WTC11 (cell line): ENCODE measurements around the gene KANTR. TPM values are rescaled to one million over a fixed set of nuclear protein-coding genes. Genes with fewer than 3 reads are reported as not detected.

Experiments used
- ATAC-seq: fragments of 200-7000 bp; cut with Tn5 transposase; 2 replicates; pipeline ENCODE4 v1.10.0; 2021; ENCODE audit warnings: mild to moderate bottlenecking, moderate library complexity
- CTCF ChIA-PET: fragments of 300-600 bp; sonication (Branson Sonifier 250); formaldehyde crosslinking; loops from one replicate; lab custom pipeline; 2021; ENCODE audit warnings: antibody characterized with exemption; lab: Charles Lee
- POLR2A ChIA-PET: fragments of 350-600 bp; sonication (Branson Sonifier 250); formaldehyde crosslinking; loops from one replicate; lab custom pipeline; 2021; ENCODE audit warnings: antibody characterized with exemption; lab: Charles Lee
- DNase-seq: peaks from one replicate; pipeline ENCODE4 v3.0.0; 2021; ENCODE audit warnings: low spot score
- H3K27ac Mint-ChIP-seq: 2 replicates; pipeline ENCODE4 v1.8.0; 2021; ENCODE audit warnings: mixed read lengths
- H3K27me3 Mint-ChIP-seq: 2 replicates; pipeline ENCODE4 v1.8.0; 2021; ENCODE audit warnings: low read depth, mild to moderate bottlenecking, moderate library complexity, mixed read lengths
- H3K36me3 Mint-ChIP-seq: 2 replicates; pipeline ENCODE4 v1.8.0; 2021; ENCODE audit warnings: mixed read lengths
- H3K4me1 Mint-ChIP-seq: 2 replicates; pipeline ENCODE4 v1.8.0; 2022; ENCODE audit warnings: mixed read lengths
- H3K4me3 Mint-ChIP-seq: 2 replicates; pipeline ENCODE4 v1.8.0; 2021; ENCODE audit warnings: mild to moderate bottlenecking, moderate library complexity, mixed read lengths
- H3K9me3 Mint-ChIP-seq: 2 replicates; pipeline ENCODE4 v1.8.0; 2021; ENCODE audit warnings: mixed read lengths
- AR ChIP-seq: fragments of 250-450 bp; sonication (Bioruptor Pico); IDR thresholded peaks from 2 replicates; pipeline ENCODE4 v1.9.0; 2021; ENCODE audit warnings: mild to moderate bottlenecking
- ATF3 ChIP-seq: sonication (generic); formaldehyde crosslinking; conservative IDR thresholded peaks from 2 replicates; pipeline ENCODE4 v1.8.1; 2022; ENCODE audit warnings: mild to moderate bottlenecking, missing genetic modification reagents
- CDX4 ChIP-seq: fragments of 250-450 bp; sonication (Bioruptor Pico); IDR thresholded peaks from 2 replicates; pipeline ENCODE4 v1.9.0; 2021; ENCODE audit warnings: moderate library complexity, mild to moderate bottlenecking, inconsistent platforms, borderline replicate concordance
- CREM ChIP-seq: sonication (generic); formaldehyde crosslinking; IDR thresholded peaks from 2 replicates; pipeline ENCODE4 v1.8.1; 2022; ENCODE audit warnings: mild to moderate bottlenecking, missing genetic modification reagents, moderate library complexity
- ESRRA ChIP-seq: sonication (generic); formaldehyde crosslinking; IDR thresholded peaks from 2 replicates; pipeline ENCODE4 v1.8.1; 2022; ENCODE audit warnings: mild to moderate bottlenecking, missing genetic modification reagents, borderline replicate concordance
- FOXP1 ChIP-seq: sonication (generic); formaldehyde crosslinking; IDR thresholded peaks from 2 replicates; pipeline ENCODE4 v1.8.0; 2022; ENCODE audit warnings: missing genetic modification reagents, mild to moderate bottlenecking, moderate library complexity, borderline replicate concordance
- GTF2I ChIP-seq: fragments of 250-450 bp; sonication (Bioruptor Pico); conservative IDR thresholded peaks from 2 replicates; pipeline ENCODE4 v1.4.0; 2021; ENCODE audit warnings: mild to moderate bottlenecking
- JAZF1 ChIP-seq: fragments of 250-450 bp; sonication (Bioruptor Pico); IDR thresholded peaks from 2 replicates; pipeline ENCODE4 v1.9.0; 2021; ENCODE audit warnings: moderate library complexity, mild to moderate bottlenecking, inconsistent platforms
- JUN ChIP-seq: sonication (generic); formaldehyde crosslinking; IDR thresholded peaks from 2 replicates; pipeline ENCODE4 v1.8.0; 2023; ENCODE audit warnings: mild to moderate bottlenecking, missing genetic modification reagents
- KAT7 ChIP-seq: sonication (generic); formaldehyde crosslinking; IDR thresholded peaks from 2 replicates; pipeline ENCODE4 v1.8.1; 2023; ENCODE audit warnings: missing genetic modification reagents, mild to moderate bottlenecking, borderline replicate concordance
- MLX ChIP-seq: sonication (generic); formaldehyde crosslinking; IDR thresholded peaks from 2 replicates; pipeline ENCODE4 v1.8.1; 2023; ENCODE audit warnings: mild to moderate bottlenecking, missing genetic modification reagents, moderate library complexity
- NFE2L1 ChIP-seq: sonication (generic); formaldehyde crosslinking; IDR thresholded peaks from 2 replicates; pipeline ENCODE4 v1.8.1; 2023; ENCODE audit warnings: missing genetic modification reagents
- OVOL2 ChIP-seq: fragments of 250-450 bp; sonication (Bioruptor Pico); IDR thresholded peaks from 2 replicates; pipeline ENCODE4 v1.9.0; 2021; ENCODE audit warnings: mild to moderate bottlenecking, borderline replicate concordance
- PRDM15 ChIP-seq: sonication (generic); formaldehyde crosslinking; IDR thresholded peaks from 2 replicates; pipeline ENCODE4 v1.8.0; 2022; ENCODE audit warnings: missing genetic modification reagents
- RORB ChIP-seq: fragments of 250-450 bp; sonication (Bioruptor Pico); IDR thresholded peaks from 2 replicates; pipeline ENCODE4 v1.9.0; 2021; ENCODE audit warnings: mild to moderate bottlenecking
- TCF7 ChIP-seq: sonication (generic); formaldehyde crosslinking; IDR thresholded peaks from 2 replicates; pipeline ENCODE4 v1.8.0; 2022; ENCODE audit warnings: mild to moderate bottlenecking, low read depth, missing genetic modification reagents, moderate library complexity
- ZNF121 ChIP-seq: sonication (generic); formaldehyde crosslinking; IDR thresholded peaks from 2 replicates; pipeline ENCODE4 v1.8.0; 2023; ENCODE audit warnings: missing genetic modification reagents
- ZNF396 ChIP-seq: fragments of 250-450 bp; sonication (Bioruptor Pico); IDR thresholded peaks from 2 replicates; pipeline ENCODE4 v1.8.0; 2021; ENCODE audit warnings: mild to moderate bottlenecking, moderate library complexity, borderline replicate concordance
- ZNF416 ChIP-seq: fragments of 250-450 bp; sonication (Bioruptor Pico); IDR thresholded peaks from 2 replicates; pipeline ENCODE4 v1.9.0; 2021; ENCODE audit warnings: mild to moderate bottlenecking, inconsistent platforms
- total RNA-seq: library from RNA; stranded (reverse); gene quantifications from 3 replicates; pipeline ENCODE4 v1.2.3, GENCODE V29; 2021
- TF ChIP-seq, protein P1 (sequence below): sonication (generic); formaldehyde crosslinking; IDR thresholded peaks from 2 replicates; pipeline ENCODE4 v1.8.1; 2023; ENCODE audit warnings: mild to moderate bottlenecking, missing genetic modification reagents, moderate library complexity

Gene KANTR
- total RNA-seq, 1 experiment from 2014 or later, result 14.0 TPM

DNA sequence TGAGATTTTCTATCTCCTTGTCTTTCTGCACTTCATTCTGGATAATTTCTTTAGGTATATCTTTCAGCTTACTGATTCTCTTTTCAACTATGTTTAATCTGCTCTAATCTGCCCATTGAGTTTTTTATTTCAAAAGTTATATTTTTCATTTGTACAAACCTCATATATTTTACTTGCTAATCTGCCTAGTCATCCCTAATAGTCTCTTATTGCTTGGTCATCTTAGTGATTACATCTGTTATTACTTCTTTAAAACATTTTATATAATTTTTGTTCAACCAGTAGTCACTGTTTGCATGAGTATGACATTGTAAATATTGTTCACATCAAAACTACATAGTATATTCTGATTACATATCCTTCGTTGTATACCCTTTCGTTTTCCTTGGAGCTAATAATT, 32.4 kb downstream of the KANTR start:
- H3K4me3 Mint-ChIP-seq, result no peak overlapping the region
- no peak overlapping the region for H3K27ac Mint-ChIP-seq
- H3K27me3 Mint-ChIP-seq, result no peaks in the 10 kb centered on the region
- H3K9me3 Mint-ChIP-seq, result peaks cover 9% of the 10 kb centered on the region
- no peak for DNase-seq
- no peak for TF ChIP-seq OVOL2
- CTCF ChIA-PET, result no interaction called here
- no peak for ATAC-seq
- POLR2A ChIA-PET, result no interaction called here
- peaks cover 8% of the 10 kb centered on the region for H3K36me3 Mint-ChIP-seq
- H3K4me1 Mint-ChIP-seq, result no peaks in the 10 kb centered on the region

DNA sequence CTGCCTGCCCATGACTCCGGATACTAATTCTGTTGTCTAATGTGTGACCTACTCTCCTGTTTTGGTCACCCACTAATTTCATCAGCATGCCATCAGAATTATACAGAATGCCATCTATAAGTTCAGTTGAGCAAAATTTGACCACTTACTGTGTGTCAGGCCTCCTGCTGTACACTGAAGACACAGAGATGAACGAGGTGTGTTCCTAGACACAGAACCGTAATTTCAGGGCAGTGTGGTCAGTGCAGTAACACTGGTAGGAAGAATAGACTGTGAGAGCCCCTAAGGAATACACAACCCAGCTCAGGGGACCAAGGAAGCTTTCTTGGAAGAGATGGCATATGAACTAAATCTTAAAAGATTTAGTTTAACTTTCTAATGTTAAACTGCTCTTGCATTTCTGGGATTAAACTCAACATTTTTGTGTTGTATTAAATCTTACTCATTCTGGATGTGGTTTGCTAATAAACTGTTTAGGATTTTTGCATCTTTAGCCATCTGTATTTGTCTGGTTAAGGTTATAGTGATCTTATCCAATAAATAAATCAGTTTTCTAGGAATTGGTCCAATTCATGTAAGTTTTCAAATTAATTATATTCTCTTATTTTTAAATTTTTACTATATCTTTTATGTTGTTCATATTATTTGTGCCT, 34.3 kb downstream of the KANTR start:
- Mint-ChIP-seq H3K27me3 (no peaks in the 10 kb centered on the region), H3K4me3 (no peak overlapping the region), H3K9me3 (peaks cover 9% of the 10 kb centered on the region), H3K4me1 (no peaks in the 10 kb centered on the region), H3K36me3 (peaks cover 8% of the 10 kb centered on the region), H3K27ac (no peak overlapping the region; the same call in 1 of the 2 replicates)
- ChIA-PET CTCF (no interaction called here), POLR2A (no interaction called here)
- no peak for TF ChIP-seq ZNF416 (CRISPR knock-in tag)
- TF ChIP-seq ZNF396 (CRISPR knock-in tag), result no peak
- no peak for TF ChIP-seq TCF7
- no peak for TF ChIP-seq JUN
- no peak for TF ChIP-seq MLX (CRISPR knock-in tag)
- TF ChIP-seq RORB, result no peak
- TF ChIP-seq CREM (CRISPR knock-in tag), result no peak
- TF ChIP-seq NFE2L1, result no peak
- DNase-seq (no peak), ATAC-seq (no peak)

- ChIA-PET CTCF (no interaction called here), POLR2A (no interaction called here)
- H3K27ac Mint-ChIP-seq, result no peak overlapping the region
- no peaks in the 10 kb centered on the region for H3K9me3 Mint-ChIP-seq
- H3K36me3 Mint-ChIP-seq, result no peaks in the 10 kb centered on the region; the same call in 1 of the 2 replicates
- no peak overlapping the region for H3K4me3 Mint-ChIP-seq
- no peak for ATAC-seq
- no peak for DNase-seq
- H3K27me3 Mint-ChIP-seq, result no peaks in the 10 kb centered on the region
- no peaks in the 10 kb centered on the region for H3K4me1 Mint-ChIP-seq
- no peak for TF ChIP-seq KAT7 (CRISPR knock-in tag)
- TF ChIP-seq JAZF1, result no peak
- no peak for TF ChIP-seq FOXP1 (CRISPR knock-in tag)
- no peak for TF ChIP-seq CREM (CRISPR knock-in tag)
- TF ChIP-seq ATF3 (CRISPR knock-in tag), result no peak
- no peak for TF ChIP-seq PRDM15 (CRISPR knock-in tag)
- no peak for TF ChIP-seq CDX4 (CRISPR knock-in tag)
- no peak for TF ChIP-seq ESRRA (CRISPR knock-in tag)
- TF ChIP-seq GTF2I (CRISPR knock-in tag), result no peak
- TF ChIP-seq, protein P1, sequence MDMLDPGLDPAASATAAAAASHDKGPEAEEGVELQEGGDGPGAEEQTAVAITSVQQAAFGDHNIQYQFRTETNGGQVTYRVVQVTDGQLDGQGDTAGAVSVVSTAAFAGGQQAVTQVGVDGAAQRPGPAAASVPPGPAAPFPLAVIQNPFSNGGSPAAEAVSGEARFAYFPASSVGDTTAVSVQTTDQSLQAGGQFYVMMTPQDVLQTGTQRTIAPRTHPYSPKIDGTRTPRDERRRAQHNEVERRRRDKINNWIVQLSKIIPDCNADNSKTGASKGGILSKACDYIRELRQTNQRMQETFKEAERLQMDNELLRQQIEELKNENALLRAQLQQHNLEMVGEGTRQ, result no peak
- no peak for TF ChIP-seq ZNF121 (CRISPR knock-in tag)
- no peak for TF ChIP-seq AR
These were observed 39.5 kb downstream of the KANTR start for GRCh38 chrX:53133400-53133799.
